Activated T-helper 1 cell treated with anti-CD3 and anti-CD28 coated beads, Interleukin-2, amount 50 U/mL, for 16 hours (primary cell): Measurements from ENCODE around the gene EGLN2.
"Not testable (repeated sequence)": the region's sequence is repeated elsewhere in the genome, so short reads cannot be mapped to it uniquely, and the experiment has no call there.

Experiments
- DNase-seq, 2 donors: peaks; one replicate each; pipeline ENCODE4 v3.0.0-alpha.2; 2020; ENCODE audit warnings: low read depth in 1 of 2, low spot score in 1 of 2

EGLN2 gene

GRCh38 chr19:40842012-40842411 lies 43.0 kb downstream of the EGLN2 start:
- DNase-seq: not testable (repeated sequence)

GRCh38 chr19:40842997-40843652 lies 44.1 kb downstream of the EGLN2 start:
- DNase-seq: not testable (repeated sequence)

DNA sequence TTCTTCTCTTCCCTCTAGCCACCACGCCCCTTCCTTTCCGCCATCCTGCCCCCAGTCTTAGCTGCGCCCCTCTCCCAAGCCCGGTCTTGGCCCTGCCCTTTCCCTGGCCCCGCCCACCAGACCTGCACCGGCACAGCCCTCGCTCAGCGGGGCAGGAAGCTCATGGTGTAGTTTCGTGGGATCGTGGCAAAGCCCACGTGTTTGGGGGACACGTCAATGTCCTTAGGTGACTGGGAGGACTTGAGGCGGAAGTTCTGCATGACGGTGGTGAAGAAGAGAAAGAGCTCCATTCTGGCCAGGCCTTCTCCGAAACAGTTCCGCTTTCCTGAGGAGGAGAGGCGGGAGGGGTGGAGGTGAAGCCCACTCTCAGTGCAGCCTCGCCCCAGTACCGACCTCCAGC lies 44.7 kb downstream of the EGLN2 start:
- DNase-seq: peak; percentile 23 to 67

DNA sequence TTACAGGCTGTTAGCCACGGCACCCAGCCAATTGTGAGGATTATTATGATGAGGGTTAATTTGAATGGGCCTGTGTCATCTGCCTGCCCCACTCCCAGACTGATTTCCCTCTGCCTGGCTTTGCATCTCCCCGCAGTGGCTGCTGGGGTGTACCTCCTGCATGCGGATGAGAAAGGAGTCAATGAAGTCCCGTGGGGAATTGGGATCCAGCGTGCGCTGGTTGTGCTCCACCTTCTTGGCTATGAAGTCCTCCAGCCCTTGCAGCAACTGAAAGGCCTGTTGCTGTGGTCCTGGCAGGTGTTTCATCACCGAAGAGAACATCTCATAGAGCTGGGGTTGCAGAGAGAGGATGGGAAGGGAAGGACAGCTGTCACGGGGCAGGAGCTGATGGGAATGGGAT lies 47.7 kb downstream of the EGLN2 start:
- DNase-seq: not testable (repeated sequence)

DNA sequence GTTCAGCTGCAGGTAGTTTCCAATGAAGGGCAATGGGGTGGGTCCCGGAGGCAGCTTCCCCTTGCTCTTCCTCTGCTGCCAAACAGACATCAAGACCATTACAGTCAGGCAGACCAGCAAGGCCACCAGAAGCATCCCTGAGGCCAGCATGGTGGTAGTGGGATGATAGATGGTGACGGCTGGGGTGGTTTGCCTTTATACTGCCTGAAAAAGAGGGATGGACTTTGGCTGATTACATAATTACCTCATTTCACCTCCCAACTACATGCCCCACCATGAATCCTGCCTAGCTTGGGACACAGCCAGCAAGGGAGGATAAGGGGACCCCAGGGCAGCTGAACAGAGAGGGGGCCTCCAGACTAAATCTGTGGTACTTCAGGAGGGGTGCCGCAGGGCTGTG lies 51.3 kb downstream of the EGLN2 start, which contains the start of gene CYP2A6:
Gene CYP2A6, minus strand, starts transcription at position 171 of the 400 bp plus-strand sequence. Its CDS starts 21 bp downstream, at position 150.
- DNase-seq: not testable (repeated sequence)

DNA sequence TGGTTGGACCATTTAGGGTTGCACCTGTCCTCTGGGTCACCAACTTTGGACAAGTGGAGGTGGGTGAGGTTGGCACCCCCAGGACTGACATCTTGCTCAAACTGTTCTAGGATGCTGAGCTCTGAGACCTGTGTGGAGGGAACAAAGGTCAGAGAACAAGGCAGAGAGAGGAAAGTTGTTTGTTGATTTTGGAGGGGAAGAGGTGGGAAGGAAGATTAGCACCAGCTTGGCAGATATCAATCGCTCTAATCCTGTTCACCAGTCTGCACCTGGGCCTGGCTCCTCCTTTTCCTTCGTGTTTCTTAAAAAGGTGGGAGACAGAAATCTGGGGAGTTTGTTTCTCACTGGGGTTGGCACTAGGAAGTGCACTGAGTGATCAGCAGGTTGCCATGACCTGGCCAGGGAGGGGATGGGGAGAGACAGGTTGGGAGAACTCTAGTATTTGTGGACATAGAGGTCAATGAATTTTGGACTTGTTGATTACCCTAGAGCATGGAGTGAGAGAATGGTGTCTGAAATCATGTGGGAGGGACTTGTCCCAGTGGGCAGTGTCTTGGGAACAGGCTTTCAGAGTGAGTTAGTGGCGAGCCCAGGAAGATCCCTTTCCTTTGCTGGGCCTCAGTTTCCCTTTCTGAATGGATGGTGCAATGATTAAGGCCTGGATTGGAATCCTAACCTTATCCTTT lies 53.6 kb downstream of the EGLN2 start:
- DNase-seq: not testable (repeated sequence)
